GM23338 (cell line): ENCODE results near the gene TMEM214.

Experiments
- EZH2 ChIP-seq: fragments of 200-600 bp; sonication (generic); IDR thresholded peaks from one replicate; pipeline ENCODE4 v1.8.0; 2017; ENCODE audit warnings: antibody characterized with exemption, mild to moderate bottlenecking, low read depth; ENCODE audit not compliant: unreplicated experiment
- EZH2phosphoT487 ChIP-seq: fragments of 200-600 bp; sonication (generic); IDR thresholded peaks from one replicate; pipeline ENCODE4 v1.8.1; 2018; ENCODE audit warnings: antibody characterized with exemption; ENCODE audit not compliant: unreplicated experiment
- POLR2AphosphoS5 ChIP-seq: IDR thresholded peaks from 2 replicates; pipeline ENCODE4 v1.6.1; 2016; ENCODE audit warnings: antibody characterized with exemption, low read depth
- TF ChIP-seq, protein P1 (sequence below), 2 experiments: fragments of 200-600 bp in 1 of 2; sonication (generic) in 1 of 2; conservative IDR thresholded peaks; 2 replicates each; pipeline versions ENCODE4 v1.5.1 to v1.6.1; 2016 to 2017; ENCODE audit warnings: antibody characterized with exemption in 2 of 2, low read depth in 2 of 2, mild to moderate bottlenecking in 2 of 2, moderate library complexity in 1 of 2

DNA sequence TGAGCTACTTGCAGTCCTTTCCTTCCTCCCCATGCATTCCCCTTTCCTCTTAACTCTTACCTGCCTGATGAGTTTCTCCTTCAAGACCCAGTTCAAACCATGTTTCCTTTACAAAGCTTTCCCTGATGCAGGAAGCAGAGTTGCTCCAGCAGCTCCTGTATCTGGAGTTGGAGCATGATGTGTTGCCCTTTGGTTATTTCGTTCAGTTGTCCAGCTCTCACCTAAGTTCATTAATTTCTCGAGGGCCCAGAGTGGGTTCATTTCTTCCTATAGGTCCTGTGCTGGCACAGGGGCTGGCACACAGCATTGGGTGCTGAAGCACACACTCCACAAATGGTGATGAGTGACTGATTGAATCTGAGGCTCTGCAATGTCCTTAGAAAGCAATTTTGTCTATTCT is 23.0 kb upstream of the TMEM214 start:
- TF ChIP-seq, protein P1, sequence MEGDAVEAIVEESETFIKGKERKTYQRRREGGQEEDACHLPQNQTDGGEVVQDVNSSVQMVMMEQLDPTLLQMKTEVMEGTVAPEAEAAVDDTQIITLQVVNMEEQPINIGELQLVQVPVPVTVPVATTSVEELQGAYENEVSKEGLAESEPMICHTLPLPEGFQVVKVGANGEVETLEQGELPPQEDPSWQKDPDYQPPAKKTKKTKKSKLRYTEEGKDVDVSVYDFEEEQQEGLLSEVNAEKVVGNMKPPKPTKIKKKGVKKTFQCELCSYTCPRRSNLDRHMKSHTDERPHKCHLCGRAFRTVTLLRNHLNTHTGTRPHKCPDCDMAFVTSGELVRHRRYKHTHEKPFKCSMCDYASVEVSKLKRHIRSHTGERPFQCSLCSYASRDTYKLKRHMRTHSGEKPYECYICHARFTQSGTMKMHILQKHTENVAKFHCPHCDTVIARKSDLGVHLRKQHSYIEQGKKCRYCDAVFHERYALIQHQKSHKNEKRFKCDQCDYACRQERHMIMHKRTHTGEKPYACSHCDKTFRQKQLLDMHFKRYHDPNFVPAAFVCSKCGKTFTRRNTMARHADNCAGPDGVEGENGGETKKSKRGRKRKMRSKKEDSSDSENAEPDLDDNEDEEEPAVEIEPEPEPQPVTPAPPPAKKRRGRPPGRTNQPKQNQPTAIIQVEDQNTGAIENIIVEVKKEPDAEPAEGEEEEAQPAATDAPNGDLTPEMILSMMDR (conservative IDR thresholded peaks at IDR 0.05; ENCODE audit: low read depth in 2 of 2): no peak
- TF ChIP-seq EZH2phosphoT487: no peak
- TF ChIP-seq EZH2: no peak
- TF ChIP-seq POLR2AphosphoS5: no peak
